A673 (cell line): Measurements from ENCODE around the gene PGRMC2. TPM values are rescaled to one million over a fixed set of nuclear protein-coding genes. Genes with fewer than 3 reads are reported as not detected.
"Not testable (repeated sequence)": the region's sequence is repeated elsewhere in the genome, so short reads cannot be mapped to it uniquely, and the experiment has no call there.

Experiments
- BruUV-seq: library from RNA; stranded (reverse); fragments of 400-500 nt; replicated peaks from 2 replicates; lab custom pipeline; 2021; lab: Mats Ljungman, UMichigan
- CTCF ChIA-PET: fragments of 300-600 bp; sonication (Branson Sonifier 250); formaldehyde crosslinking; loops from one replicate; lab custom pipeline; 2022; ENCODE audit warnings: antibody characterized with exemption; lab: Charles Lee
- POLR2A ChIA-PET: fragments of 300-600 bp; sonication (Branson Sonifier 250); formaldehyde crosslinking; loops from one replicate; lab custom pipeline; 2022; ENCODE audit warnings: antibody characterized with exemption; ENCODE audit not compliant: low non-redundant PET; lab: Charles Lee
- DNase-seq: peaks from one replicate; pipeline ENCODE4 v3.0.0-alpha.2; 2015; ENCODE audit warnings: low spot score
- H3K27ac ChIP-seq: fragments of 200-600 bp; sonication (generic); 2 replicates; pipeline ENCODE4 v1.5.1; 2016; ENCODE audit warnings: mixed run types, low read depth, mild to moderate bottlenecking, mixed read lengths, antibody characterized with exemption, low read length; ENCODE audit not compliant: poor library complexity, severe bottlenecking
- H3K27me3 ChIP-seq: fragments of 200-600 bp; sonication (generic); replicated peaks from 2 replicates; pipeline ENCODE4 v1.6.1; 2017; ENCODE audit warnings: mixed run types, low read depth, mild to moderate bottlenecking, mixed read lengths, antibody characterized with exemption, low read length; ENCODE audit not compliant: insufficient read depth, poor library complexity
- H3K36me3 ChIP-seq: fragments of 200-600 bp; sonication (generic); 2 replicates; pipeline ENCODE4 v1.6.1; 2016; ENCODE audit warnings: mixed run types, mild to moderate bottlenecking, mixed read lengths, antibody characterized with exemption, low read length; ENCODE audit not compliant: insufficient read depth, poor library complexity, severe bottlenecking
- H3K4me1 ChIP-seq: fragments of 200-600 bp; sonication (generic); 2 replicates; pipeline ENCODE4 v1.6.1; 2017; ENCODE audit warnings: mixed run types, mild to moderate bottlenecking, mixed read lengths, antibody characterized with exemption, low read length; ENCODE audit not compliant: insufficient read depth, poor library complexity, severe bottlenecking
- H3K4me3 ChIP-seq: fragments of 200-600 bp; sonication (generic); 2 replicates; pipeline ENCODE4 v1.5.1; 2016; ENCODE audit warnings: low read depth, mixed run types, mild to moderate bottlenecking, mixed read lengths, low read length; ENCODE audit not compliant: poor library complexity, severe bottlenecking
- H3K9me3 ChIP-seq: fragments of 200-600 bp; sonication (generic); 2 replicates; pipeline ENCODE4 v1.6.1; 2016; ENCODE audit warnings: mixed run types, low read depth, mild to moderate bottlenecking, mixed read lengths, antibody characterized with exemption, low read length; ENCODE audit not compliant: poor library complexity, severe bottlenecking
- EZH2 ChIP-seq: fragments of 200-600 bp; sonication (generic); IDR thresholded peaks from 2 replicates; pipeline ENCODE4 v1.6.1; 2017; ENCODE audit warnings: borderline replicate concordance, low read depth, mild to moderate bottlenecking, mixed read lengths, antibody characterized with exemption, low read length; ENCODE audit not compliant: poor library complexity, severe bottlenecking
- intact Hi-C: fragments of 100-400 bp; cut with micrococcal nuclease; formaldehyde crosslinking; loops from one replicate; pipeline ENCODE4 v1.10.0; 2022; ENCODE audit not compliant: unreplicated experiment
- total RNA-seq: library from RNA; stranded (reverse); gene quantifications from 2 replicates; pipeline ENCODE4 v1.2.3, GENCODE V29; 2021
- TF ChIP-seq, protein P1 (sequence below): fragments of 300-800, 200-600 bp; sonication (generic); conservative IDR thresholded peaks from 2 replicates; pipeline ENCODE4 v1.5.1; 2017; ENCODE audit warnings: low read depth, mild to moderate bottlenecking, antibody characterized with exemption, low read length, moderate library complexity, mixed read lengths

PGRMC2 gene
- total RNA-seq, 1 experiment from 2014 or later: 51.7 TPM

DNA sequence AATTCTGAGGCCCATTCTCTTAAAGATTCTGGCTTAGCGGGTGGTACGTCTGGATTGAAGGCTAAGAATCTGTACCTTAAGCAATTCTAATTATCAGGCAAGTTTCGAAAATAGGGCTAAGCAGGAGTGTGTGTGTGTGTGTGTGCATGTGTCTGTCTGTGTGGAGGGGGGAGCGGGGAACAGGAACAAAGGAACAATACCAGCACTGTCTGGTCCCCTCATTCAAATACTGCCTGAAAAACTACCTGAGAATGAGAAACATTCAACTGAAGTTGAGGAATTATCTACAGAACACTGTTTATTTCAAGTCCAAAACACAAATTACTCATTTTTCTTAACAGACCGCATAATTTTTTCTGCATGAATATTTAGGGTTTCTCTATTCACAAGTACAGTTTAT is 18.6 kb downstream of the PGRMC2 start:
- CTCF ChIA-PET: no interaction called here
- Histone ChIP-seq H3K27me3 (no peaks in the 10 kb centered on the region), H3K27ac (no peak overlapping the region), H3K36me3 (peaks cover 31% of the 10 kb centered on the region), H3K9me3 (no peaks in the 10 kb centered on the region), H3K4me3 (no peak overlapping the region), H3K4me1 (no peaks in the 10 kb centered on the region)
- intact Hi-C loops: no loop called here
- POLR2A ChIA-PET: no interaction called here
- no peak for DNase-seq
- no peak for TF ChIP-seq EZH2
- TF ChIP-seq, protein P1, sequence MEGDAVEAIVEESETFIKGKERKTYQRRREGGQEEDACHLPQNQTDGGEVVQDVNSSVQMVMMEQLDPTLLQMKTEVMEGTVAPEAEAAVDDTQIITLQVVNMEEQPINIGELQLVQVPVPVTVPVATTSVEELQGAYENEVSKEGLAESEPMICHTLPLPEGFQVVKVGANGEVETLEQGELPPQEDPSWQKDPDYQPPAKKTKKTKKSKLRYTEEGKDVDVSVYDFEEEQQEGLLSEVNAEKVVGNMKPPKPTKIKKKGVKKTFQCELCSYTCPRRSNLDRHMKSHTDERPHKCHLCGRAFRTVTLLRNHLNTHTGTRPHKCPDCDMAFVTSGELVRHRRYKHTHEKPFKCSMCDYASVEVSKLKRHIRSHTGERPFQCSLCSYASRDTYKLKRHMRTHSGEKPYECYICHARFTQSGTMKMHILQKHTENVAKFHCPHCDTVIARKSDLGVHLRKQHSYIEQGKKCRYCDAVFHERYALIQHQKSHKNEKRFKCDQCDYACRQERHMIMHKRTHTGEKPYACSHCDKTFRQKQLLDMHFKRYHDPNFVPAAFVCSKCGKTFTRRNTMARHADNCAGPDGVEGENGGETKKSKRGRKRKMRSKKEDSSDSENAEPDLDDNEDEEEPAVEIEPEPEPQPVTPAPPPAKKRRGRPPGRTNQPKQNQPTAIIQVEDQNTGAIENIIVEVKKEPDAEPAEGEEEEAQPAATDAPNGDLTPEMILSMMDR: no peak
- no TSS peak for BruUV-seq

DNA sequence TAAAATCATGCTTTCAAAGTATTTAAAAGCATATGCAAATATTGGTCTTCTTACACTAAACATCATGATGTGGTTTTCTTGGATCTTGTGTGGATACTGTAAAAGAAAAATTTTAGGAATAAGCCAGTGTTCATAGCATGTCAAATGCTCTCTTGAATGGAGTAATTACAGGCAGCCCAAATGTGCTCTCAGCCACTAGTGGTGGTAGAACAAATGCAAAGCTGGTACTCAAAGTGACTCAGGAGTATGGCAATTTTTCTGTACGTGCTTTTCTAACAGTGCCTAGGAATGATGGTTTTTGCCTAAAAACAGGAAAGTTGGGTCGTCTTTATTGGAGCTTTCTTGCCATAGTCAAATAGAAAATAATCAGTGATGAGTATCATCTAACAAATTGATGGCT is 19.9 kb downstream of the PGRMC2 start:
- BruUV-seq: no TSS peak
- Histone ChIP-seq H3K36me3 (peaks cover 31% of the 10 kb centered on the region), H3K4me1 (no peaks in the 10 kb centered on the region), H3K4me3 (no peak overlapping the region), H3K27ac (no peak overlapping the region), H3K9me3 (no peaks in the 10 kb centered on the region), H3K27me3 (no peaks in the 10 kb centered on the region)
- POLR2A ChIA-PET: no interaction called here
- CTCF ChIA-PET: no interaction called here
- intact Hi-C loops: no loop called here
- no peak for DNase-seq
- TF ChIP-seq, protein P1: no peak
- no peak for TF ChIP-seq EZH2

DNA sequence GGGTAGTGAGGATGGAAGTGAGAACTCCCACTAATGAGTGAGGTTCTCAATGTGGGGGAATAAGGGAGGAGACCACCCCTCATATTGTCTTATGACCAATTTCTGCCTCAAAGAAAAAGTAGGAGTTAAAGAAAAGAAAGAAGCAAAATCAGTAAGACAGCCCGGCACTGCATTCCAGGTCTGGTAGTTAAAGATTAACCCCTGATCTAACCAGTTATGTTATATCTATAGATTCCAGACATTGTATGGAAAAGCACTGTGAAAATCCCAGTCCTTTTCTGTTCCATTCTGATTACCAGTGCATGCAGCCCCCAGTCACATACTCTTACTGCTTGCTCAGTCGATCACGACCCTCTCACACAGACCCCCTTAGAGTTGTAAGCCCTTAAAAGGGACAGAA is 20.4 kb downstream of the PGRMC2 start:
- BruUV-seq, DNase-seq, intact Hi-C loops, H3K27me3 ChIP-seq, CTCF ChIA-PET, H3K27ac ChIP-seq, H3K4me3 ChIP-seq, H3K9me3 ChIP-seq, POLR2A ChIA-PET, H3K4me1 ChIP-seq: not testable (repeated sequence)
- peaks cover 27% of the 10 kb centered on the region for H3K36me3 ChIP-seq

DNA sequence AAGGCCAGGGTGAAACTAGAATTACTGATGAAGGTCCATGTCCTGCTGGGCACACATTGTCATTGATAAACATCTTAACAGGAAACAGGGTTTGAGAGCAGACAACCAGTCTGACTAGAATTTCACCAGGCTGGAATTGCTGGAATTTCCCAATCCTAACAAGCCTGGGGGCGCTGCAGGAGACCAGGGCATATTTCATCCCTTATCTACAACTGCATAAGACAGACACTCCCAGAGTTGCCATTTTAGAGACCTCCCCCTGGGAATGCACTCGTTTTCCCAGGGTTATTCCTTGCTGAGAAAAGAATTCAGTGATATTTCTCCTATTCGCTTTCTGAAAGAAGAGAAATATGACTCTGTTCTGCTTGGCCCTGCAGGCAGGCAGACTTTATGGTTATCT is 22.1 kb downstream of the PGRMC2 start:
- H3K4me3 ChIP-seq, intact Hi-C loops, BruUV-seq, H3K9me3 ChIP-seq, POLR2A ChIA-PET, H3K4me1 ChIP-seq, H3K27me3 ChIP-seq, CTCF ChIA-PET, H3K27ac ChIP-seq, DNase-seq: not testable (repeated sequence)
- peaks cover 11% of the 10 kb centered on the region for H3K36me3 ChIP-seq

DNA sequence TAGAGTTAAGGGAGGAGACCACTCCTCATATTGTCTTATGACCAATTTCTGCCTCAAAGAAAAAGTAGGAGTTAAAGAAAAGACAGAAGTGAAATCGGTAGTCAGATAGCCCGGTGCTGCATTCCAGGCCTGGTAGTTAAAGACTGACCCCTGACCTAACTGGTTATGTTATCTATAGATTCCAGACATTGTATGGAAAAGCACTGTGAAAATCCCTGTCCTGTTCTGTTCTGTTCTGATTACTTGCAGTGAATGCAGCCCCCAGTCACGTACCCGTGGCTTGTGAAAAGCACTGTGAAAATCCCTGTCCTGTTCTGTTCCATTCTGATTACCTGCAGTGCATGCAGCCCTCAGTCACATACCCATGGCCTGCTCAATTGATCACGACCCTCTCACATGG is 27.7 kb downstream of the PGRMC2 start:
- DNase-seq, H3K27ac ChIP-seq, POLR2A ChIA-PET, CTCF ChIA-PET, H3K27me3 ChIP-seq, H3K36me3 ChIP-seq, intact Hi-C loops, BruUV-seq, H3K4me1 ChIP-seq, H3K4me3 ChIP-seq, H3K9me3 ChIP-seq: not testable (repeated sequence)

DNA sequence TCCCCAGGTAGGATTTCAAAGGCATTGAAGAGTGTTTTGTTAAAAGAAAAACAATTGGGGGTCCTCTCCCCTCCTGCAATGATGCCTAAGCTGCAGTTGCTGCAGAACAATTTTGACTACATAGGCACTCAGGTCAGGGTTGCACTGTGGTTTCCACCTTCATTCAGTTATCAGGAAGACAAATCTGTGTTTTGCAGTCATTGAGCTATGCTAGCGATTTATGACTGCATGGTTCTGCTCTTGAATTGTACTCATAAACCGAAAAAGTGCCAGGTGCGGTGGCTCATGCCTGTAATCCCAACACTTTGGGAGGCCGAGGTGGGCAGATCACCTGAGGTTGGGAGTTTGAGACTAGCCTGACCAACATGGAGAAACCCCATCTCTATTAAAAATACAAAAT is 29.4 kb downstream of the PGRMC2 start:
- BruUV-seq, H3K27ac ChIP-seq, H3K4me1 ChIP-seq, H3K4me3 ChIP-seq, H3K9me3 ChIP-seq, POLR2A ChIA-PET, H3K36me3 ChIP-seq, DNase-seq, CTCF ChIA-PET, H3K27me3 ChIP-seq, intact Hi-C loops: not testable (repeated sequence)
